ENCODE data around the gene DNPH1.

DNA sequence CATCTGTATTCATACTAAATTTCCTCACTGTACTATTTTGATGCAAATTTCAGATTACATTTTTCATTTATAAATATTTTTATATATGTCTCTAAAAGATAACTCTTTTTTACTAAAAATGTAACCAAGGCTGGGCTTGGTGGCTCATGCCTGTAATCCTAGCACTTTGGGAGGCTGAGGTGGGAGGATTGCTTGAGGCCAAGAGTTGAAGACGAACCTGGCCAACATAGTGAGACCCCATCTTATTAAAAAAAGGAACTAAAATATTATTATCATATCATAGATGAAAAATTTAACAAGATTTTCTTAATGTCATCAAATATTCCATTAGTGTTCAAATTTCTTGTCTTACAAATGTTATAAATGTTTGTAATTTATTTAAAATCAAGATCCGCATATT is 6.6 kb upstream of the DNPH1 start:
- TF ChIP-seq, protein P1, sequence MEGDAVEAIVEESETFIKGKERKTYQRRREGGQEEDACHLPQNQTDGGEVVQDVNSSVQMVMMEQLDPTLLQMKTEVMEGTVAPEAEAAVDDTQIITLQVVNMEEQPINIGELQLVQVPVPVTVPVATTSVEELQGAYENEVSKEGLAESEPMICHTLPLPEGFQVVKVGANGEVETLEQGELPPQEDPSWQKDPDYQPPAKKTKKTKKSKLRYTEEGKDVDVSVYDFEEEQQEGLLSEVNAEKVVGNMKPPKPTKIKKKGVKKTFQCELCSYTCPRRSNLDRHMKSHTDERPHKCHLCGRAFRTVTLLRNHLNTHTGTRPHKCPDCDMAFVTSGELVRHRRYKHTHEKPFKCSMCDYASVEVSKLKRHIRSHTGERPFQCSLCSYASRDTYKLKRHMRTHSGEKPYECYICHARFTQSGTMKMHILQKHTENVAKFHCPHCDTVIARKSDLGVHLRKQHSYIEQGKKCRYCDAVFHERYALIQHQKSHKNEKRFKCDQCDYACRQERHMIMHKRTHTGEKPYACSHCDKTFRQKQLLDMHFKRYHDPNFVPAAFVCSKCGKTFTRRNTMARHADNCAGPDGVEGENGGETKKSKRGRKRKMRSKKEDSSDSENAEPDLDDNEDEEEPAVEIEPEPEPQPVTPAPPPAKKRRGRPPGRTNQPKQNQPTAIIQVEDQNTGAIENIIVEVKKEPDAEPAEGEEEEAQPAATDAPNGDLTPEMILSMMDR (IDR thresholded peaks at IDR 0.05) = no peak
- TF ChIP-seq POLR2A (IDR thresholded peaks at IDR 0.05) = no peak

All from uterus (tissue), 2 donors.